Tibial nerve (tissue), 4 donors: ENCODE data around the gene TRIP10. TPM values are rescaled to one million over a fixed set of nuclear protein-coding genes. Genes with fewer than 3 reads are reported as not detected.

Experiments used
- DNase-seq, 2 donors: peaks; one replicate each; pipeline ENCODE4 v3.0.0-alpha.2; 2019; ENCODE audit warnings: low spot score in 2 of 2
- H3K27ac ChIP-seq, 4 donors: fragments of 200-600 bp; sonication (generic) in 3 of 4; one replicate each; pipeline ENCODE4 v1.5.1; 2017 to 2019; ENCODE audit warnings: mild to moderate bottlenecking in 1 of 4
- H3K27me3 ChIP-seq, 2 donors: fragments of 200-600 bp; sonication (generic) in 1 of 2; one replicate each; pipeline versions ENCODE4 v1.5.1 to v1.6.0; 2017 to 2019
- H3K36me3 ChIP-seq, 3 donors: fragments of 200-600 bp; sonication (generic); one replicate each; pipeline ENCODE4 v1.5.1; 2018 to 2019
- H3K4me1 ChIP-seq, 4 donors: fragments of 200-600 bp; sonication (generic) in 3 of 4; one replicate each; pipeline ENCODE4 v1.5.1; 2017 to 2019
- H3K4me3 ChIP-seq, 4 donors: fragments of 200-600 bp; sonication (generic) in 3 of 4; one replicate each; pipeline ENCODE4 v1.5.1; 2017 to 2019; ENCODE audit warnings: mild to moderate bottlenecking in 1 of 4, moderate library complexity in 1 of 4
- H3K9me3 ChIP-seq, 4 donors: fragments of 200-600 bp; sonication (generic) in 3 of 4; one replicate each; pipeline ENCODE4 v1.5.1; 2017 to 2019
- EP300 ChIP-seq, 2 donors: sonication (generic); formaldehyde crosslinking; IDR thresholded peaks; one replicate each; pipeline ENCODE4 v1.6.1; 2017; ENCODE audit warnings: antibody characterized with exemption in 2 of 2, mild to moderate bottlenecking in 1 of 2
- POLR2A ChIP-seq, 2 donors: fragments of 450-650 bp; IDR thresholded peaks; one replicate each; pipeline ENCODE4 v1.6.1; 2017; ENCODE audit warnings: antibody characterized with exemption in 2 of 2, mild to moderate bottlenecking in 2 of 2, moderate library complexity in 2 of 2
- WGBS, 2 donors: methylation state at CpG; one replicate each; pipeline ENCODE4 v1.1.5; 2018; 5-methylcytosine and 5-hydroxymethylcytosine counted together
- total RNA-seq, 4 donors: library from RNA; depleted of rRNA; stranded (reverse); fragments of >200 nt; gene quantifications; one replicate each; pipeline ENCODE4 v1.1.0, GENCODE V29; 2016
- TF ChIP-seq, protein P1 (sequence below), 5 experiments: fragments of 200-600 bp in 3 of 5; fragments of 450-650 bp in 2 of 5; sonication (generic) in 3 of 5; IDR thresholded peaks; one replicate each; pipeline ENCODE4 v1.5.1; 2016 to 2019; ENCODE audit warnings: antibody characterized with exemption in 5 of 5, mild to moderate bottlenecking in 3 of 5, moderate library complexity in 2 of 5

Gene TRIP10
- total RNA-seq, 4 donors from 2014 or later = 96.1 to 148 (median 110) TPM

DNA sequence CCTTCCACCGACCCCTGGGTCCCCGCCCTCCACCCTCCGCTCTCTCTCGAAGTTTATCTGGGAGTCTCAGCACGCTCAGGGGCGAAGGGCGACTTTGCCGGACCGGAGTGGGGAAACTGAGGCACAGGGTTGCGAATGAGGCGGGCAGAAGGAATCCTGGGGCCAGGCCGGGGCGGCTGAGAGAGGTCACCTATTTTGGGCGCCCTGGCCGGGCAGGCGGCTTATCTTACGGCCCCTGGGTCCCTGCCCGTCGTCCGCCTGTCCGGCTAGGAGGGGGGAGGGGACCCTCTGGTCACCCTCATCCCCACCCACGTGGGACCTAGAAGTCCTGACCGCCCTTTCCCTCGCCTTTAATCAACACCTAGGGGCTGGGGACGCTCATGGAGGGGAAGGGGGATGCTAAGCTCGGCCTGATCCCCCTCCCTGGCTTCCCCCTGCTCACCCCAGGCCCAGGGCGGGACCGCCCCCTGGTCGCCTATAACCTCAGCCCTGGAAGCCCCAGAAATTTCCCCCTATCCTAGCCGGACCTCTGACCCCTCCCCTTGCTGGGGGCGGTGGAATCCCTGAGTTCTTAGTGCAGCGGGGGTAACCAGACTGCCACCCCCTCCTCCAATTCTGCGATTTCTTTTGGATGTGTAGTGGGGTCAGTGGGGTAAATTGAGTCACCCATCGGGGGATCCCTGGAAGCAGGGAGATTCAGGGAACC, 556 bp downstream of the TRIP10 start:
- Histone ChIP-seq H3K27me3 (no peaks in the 10 kb centered on the region), H3K36me3 (peaks cover 0 to 25% (median 0%) of the 10 kb centered on the region in 3 donors), H3K4me1 (peaks cover 0 to 76% (median 43%) of the 10 kb centered on the region in 4 donors), H3K9me3 (no peaks in the 10 kb centered on the region), H3K4me3 (peak overlapping the region; percentile 85 to 88 (median 87)), H3K27ac (peak overlapping the region; percentile 87 to 97 (median 92))
- TF ChIP-seq POLR2A (IDR thresholded peaks at IDR 0.05) (no peak), EP300 (IDR thresholded peaks at IDR 0.05) (no peak)
- TF ChIP-seq, protein P1, sequence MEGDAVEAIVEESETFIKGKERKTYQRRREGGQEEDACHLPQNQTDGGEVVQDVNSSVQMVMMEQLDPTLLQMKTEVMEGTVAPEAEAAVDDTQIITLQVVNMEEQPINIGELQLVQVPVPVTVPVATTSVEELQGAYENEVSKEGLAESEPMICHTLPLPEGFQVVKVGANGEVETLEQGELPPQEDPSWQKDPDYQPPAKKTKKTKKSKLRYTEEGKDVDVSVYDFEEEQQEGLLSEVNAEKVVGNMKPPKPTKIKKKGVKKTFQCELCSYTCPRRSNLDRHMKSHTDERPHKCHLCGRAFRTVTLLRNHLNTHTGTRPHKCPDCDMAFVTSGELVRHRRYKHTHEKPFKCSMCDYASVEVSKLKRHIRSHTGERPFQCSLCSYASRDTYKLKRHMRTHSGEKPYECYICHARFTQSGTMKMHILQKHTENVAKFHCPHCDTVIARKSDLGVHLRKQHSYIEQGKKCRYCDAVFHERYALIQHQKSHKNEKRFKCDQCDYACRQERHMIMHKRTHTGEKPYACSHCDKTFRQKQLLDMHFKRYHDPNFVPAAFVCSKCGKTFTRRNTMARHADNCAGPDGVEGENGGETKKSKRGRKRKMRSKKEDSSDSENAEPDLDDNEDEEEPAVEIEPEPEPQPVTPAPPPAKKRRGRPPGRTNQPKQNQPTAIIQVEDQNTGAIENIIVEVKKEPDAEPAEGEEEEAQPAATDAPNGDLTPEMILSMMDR (IDR thresholded peaks at IDR 0.05) = no peak
- 0 to 1% methylated on average over 27 to 34 of the region's 34 CpGs for WGBS, 2 donors
- no peak for DNase-seq

DNA sequence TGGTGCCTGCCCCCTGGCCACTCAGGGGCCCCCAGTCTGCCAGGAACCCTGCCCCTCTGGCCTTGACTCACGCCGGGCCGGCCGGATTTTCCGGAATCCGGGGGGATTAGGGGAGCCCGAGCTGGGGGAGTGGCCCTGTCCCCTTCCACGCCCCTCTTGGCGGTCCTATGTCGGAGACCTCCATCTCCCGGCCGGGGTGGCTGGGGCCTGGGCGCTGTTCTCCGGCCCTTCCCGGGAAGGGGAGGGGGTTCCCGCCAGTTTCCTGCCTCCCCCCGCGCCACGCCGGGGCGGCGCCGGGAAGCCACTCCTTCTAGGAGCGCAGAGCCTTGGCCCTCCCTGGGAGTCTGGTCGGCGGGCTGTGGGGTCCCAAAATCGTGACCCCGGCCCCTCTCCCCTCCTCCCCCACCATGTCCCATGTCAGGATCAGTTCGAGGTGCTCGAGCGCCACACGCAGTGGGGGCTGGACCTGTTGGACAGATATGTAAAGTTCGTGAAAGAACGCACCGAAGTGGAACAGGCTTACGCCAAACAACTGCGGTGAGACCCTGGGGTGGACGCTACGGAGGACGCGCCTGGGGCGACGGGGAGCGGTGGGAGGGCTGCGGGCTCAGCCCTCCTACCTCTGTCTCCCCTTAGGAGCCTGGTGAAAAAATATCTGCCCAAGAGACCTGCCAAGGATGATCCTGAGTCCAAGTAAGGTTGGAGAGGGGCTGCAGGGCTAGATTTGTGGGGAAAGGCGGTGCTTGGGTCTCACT, 1.3 kb downstream of the TRIP10 start:
- Histone ChIP-seq H3K27me3 (no peaks in the 10 kb centered on the region), H3K4me1 (peaks cover 0 to 76% (median 43%) of the 10 kb centered on the region in 4 donors), H3K36me3 (peaks cover 0 to 24% (median 0%) of the 10 kb centered on the region in 3 donors), H3K27ac (peak overlapping the region; percentile 87 to 97 (median 92)), H3K4me3 (peak overlapping the region; percentile 85 to 88 (median 87)), H3K9me3 (no peaks in the 10 kb centered on the region)
- 2 to 3% methylated on average over 11 to 38 of the region's 46 CpGs for WGBS, 2 donors
- TF ChIP-seq EP300 (IDR thresholded peaks at IDR 0.05) = peak in 1 of 2 donors; percentile 56
- peak in 1 of 2 donors; percentile 29 for TF ChIP-seq POLR2A (IDR thresholded peaks at IDR 0.05)
- TF ChIP-seq, protein P1 (IDR thresholded peaks at IDR 0.05) = no peak
- DNase-seq = no peak

DNA sequence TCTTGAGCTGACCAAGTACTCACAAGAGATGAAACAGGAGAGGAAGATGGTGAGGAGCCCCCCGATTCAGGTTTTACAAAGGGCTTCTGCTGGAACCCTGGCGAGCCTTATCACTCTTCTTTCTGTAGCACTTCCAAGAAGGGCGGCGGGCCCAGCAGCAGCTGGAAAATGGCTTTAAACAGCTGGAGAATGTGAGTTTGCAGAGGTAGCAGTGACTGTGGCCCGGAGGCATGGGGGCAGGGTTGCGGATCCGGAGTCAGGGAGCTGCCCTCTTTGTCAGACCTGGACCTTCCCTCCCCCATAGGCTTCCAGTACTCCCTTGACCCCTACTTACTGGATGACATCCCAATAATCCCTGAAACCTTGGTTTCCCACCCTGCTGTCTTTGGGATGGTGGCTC, 3.6 kb downstream of the TRIP10 start:
- Histone ChIP-seq H3K27ac (peak overlapping the region in 2 of 4 donors; percentile 73 to 97), H3K9me3 (no peaks in the 10 kb centered on the region), H3K27me3 (no peaks in the 10 kb centered on the region), H3K4me1 (peaks cover 0 to 63% (median 33%) of the 10 kb centered on the region in 4 donors), H3K36me3 (peaks cover 4 to 47% (median 7%) of the 10 kb centered on the region in 3 donors), H3K4me3 (no peak overlapping the region)
- TF ChIP-seq POLR2A (IDR thresholded peaks at IDR 0.05) (no peak), EP300 (IDR thresholded peaks at IDR 0.05) (no peak)
- TF ChIP-seq, protein P1 (IDR thresholded peaks at IDR 0.05) = no peak
- no peak for DNase-seq
- 83 to 88% methylated on average over 7 of the region's 7 CpGs for WGBS, 2 donors

DNA sequence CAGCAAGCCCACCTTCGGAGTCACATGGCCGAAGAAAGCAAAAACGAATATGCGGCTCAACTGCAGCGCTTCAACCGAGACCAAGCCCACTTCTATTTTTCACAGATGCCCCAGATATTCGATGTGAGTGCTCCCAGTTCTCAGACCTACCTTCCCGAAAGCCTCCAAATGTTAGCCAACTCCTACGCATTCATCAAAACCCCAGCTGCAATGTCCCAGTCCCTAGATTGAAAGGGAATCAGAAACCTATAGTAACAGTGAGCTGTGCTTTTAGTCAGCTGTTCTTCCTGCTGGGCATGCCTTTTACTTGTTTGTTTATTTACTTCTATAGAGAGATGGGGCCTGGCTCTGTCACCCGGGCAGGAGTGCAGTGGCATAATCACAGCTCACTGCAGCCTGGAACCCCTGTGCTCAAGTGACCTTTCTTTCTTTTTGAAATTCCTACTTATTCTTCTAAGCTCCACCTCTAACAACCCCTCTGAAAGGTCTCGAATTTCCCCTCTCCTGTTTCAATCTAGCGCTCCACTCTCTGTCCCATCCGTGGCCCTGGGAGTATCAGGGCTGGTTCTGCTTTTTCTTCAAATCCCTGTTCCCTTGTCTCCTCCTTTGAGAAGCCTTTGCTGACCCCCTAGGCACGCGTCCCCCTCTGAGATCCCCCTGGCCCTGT, 4.4 kb downstream of the TRIP10 start:
- Histone ChIP-seq H3K27me3 (no peaks in the 10 kb centered on the region), H3K27ac (peak overlapping the region; percentile 47 to 97 (median 73)), H3K36me3 (peaks cover 4 to 54% (median 7%) of the 10 kb centered on the region in 3 donors), H3K4me3 (peak overlapping the region in 1 of 4 donors; percentile 22), H3K9me3 (no peaks in the 10 kb centered on the region), H3K4me1 (peaks cover 0 to 56% (median 25%) of the 10 kb centered on the region in 4 donors)
- WGBS, 2 donors = 72 to 76% methylated on average over 15 of the region's 15 CpGs
- DNase-seq = no peak
- TF ChIP-seq, protein P1 (IDR thresholded peaks at IDR 0.05) = no peak
- TF ChIP-seq EP300 (IDR thresholded peaks at IDR 0.05) = no peak
- no peak for TF ChIP-seq POLR2A (IDR thresholded peaks at IDR 0.05)
